ENCODE results near the gene EMC9. TPM values are rescaled to one million over a fixed set of nuclear protein-coding genes. Genes with fewer than 3 reads are reported as not detected.

Gene EMC9
- total and polyA plus RNA-seq, 10 of the 15 experiments (the other 5 are each of a cell fraction or from before 2014, with no cell fraction given) = 15.3 to 60.5 (median 30.3) TPM

DNA sequence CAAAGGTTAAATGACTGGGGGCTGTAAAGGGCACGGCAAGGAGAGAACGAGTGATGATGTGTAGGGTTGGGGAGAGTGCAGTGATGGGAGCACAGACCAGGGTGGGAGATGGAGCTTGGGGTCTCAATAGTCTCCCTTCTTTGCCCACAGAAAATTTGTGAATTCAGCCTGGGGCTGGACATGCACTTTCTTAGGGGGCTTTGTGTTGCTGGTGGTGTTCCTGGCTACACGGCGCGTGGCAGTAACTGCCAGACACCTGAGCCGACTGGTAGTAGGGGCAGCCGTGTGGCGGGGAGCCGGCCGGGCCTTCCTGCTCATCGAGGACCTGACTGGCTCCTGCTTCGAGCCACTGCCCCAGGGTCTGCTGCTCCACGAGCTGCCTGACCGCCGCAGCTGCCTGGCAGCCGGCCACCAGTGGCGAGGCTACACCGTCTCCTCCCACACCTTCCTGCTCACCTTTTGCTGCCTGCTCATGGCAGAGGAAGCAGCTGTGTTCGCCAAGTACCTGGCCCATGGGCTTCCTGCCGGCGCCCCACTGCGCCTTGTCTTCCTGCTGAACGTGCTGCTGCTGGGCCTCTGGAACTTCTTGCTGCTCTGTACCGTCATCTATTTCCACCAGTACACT lies 9.2 kb downstream of the EMC9 start:
- H3K79me2 ChIP-seq (ENCODE audit: control insufficient read depth, insufficient read depth, low read length) = peaks cover 15% of the 10 kb centered on the region
- FAIRE-seq (no peak), ATAC-seq (no peak), DNase-seq (ENCODE audit: low read depth, low spot score) (no peak)
- H3K36me3 ChIP-seq (ENCODE audit: control insufficient read depth in 2 of 2, insufficient read depth in 2 of 2, low read length in 1 of 2) = no peaks in the 10 kb centered on the region; a peak in 1 of 4 replicates
- CTCF ChIA-PET = interaction anchor here (1.6 kb wide), 1 partner anchor 41 kb away, joined by 4 read pairs; no protein-coding TSS in a partner anchor
- POLR2A ChIA-PET = interaction anchor here (11.6 kb wide), 1 partner anchor 11 kb away, joined by 276 read pairs; the partner anchor contains the start of genes DCAF11 and NRL
- H3K4me3 ChIP-seq = no peak overlapping the region
- H3K27ac ChIP-seq (ENCODE audit: control insufficient read depth, insufficient read depth) = no peak overlapping the region
- H3K4me1 ChIP-seq (ENCODE audit: control insufficient read depth, insufficient read depth, low read length) = peaks cover 28% of the 10 kb centered on the region
- H3K27me3 ChIP-seq (replicated peaks in 1 of 2; ENCODE audit: control insufficient read depth in 2 of 2, insufficient read depth in 2 of 2, low read length in 1 of 2) = no peaks in the 10 kb centered on the region
- RAD21 ChIA-PET (ENCODE audit: unreplicated experiment) = no interaction called here
- H3K9ac ChIP-seq (ENCODE audit: control insufficient read depth, insufficient read depth, low read length) = no peak overlapping the region
- no peak overlapping the region for H2AFZ ChIP-seq (ENCODE audit: control insufficient read depth, low read depth, low read length)
- BruUV-seq (replicated peaks) = no TSS peak
- H3K9me3 ChIP-seq (replicated peaks; ENCODE audit: control insufficient read depth, insufficient read depth, low read length) = no peaks in the 10 kb centered on the region
- TF ChIP-seq TCF12 (IDR thresholded peaks at IDR 0.05; ENCODE audit: low read depth, low read length) = 0 out of 2 replicates have a peak, but pooled peaks have one; percentile 29
- TF ChIP-seq, protein P1, sequence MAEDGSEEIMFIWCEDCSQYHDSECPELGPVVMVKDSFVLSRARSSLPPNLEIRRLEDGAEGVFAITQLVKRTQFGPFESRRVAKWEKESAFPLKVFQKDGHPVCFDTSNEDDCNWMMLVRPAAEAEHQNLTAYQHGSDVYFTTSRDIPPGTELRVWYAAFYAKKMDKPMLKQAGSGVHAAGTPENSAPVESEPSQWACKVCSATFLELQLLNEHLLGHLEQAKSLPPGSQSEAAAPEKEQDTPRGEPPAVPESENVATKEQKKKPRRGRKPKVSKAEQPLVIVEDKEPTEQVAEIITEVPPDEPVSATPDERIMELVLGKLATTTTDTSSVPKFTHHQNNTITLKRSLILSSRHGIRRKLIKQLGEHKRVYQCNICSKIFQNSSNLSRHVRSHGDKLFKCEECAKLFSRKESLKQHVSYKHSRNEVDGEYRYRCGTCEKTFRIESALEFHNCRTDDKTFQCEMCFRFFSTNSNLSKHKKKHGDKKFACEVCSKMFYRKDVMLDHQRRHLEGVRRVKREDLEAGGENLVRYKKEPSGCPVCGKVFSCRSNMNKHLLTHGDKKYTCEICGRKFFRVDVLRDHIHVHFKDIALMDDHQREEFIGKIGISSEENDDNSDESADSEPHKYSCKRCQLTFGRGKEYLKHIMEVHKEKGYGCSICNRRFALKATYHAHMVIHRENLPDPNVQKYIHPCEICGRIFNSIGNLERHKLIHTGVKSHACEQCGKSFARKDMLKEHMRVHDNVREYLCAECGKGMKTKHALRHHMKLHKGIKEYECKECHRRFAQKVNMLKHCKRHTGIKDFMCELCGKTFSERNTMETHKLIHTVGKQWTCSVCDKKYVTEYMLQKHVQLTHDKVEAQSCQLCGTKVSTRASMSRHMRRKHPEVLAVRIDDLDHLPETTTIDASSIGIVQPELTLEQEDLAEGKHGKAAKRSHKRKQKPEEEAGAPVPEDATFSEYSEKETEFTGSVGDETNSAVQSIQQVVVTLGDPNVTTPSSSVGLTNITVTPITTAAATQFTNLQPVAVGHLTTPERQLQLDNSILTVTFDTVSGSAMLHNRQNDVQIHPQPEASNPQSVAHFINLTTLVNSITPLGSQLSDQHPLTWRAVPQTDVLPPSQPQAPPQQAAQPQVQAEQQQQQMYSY (CRISPR knock-in tag; IDR thresholded peaks at IDR 0.05) = no peak
- in situ Hi-C loops (cut with MboI) = no loop called here
- no peaks in the 10 kb centered on the region for H4K20me1 ChIP-seq (ENCODE audit: control insufficient read depth, insufficient read depth)
- intact Hi-C loops (cut with micrococcal nuclease; ENCODE audit: unreplicated experiment) = no loop called here
- SMC1A ChIA-PET (ENCODE audit: uncharacterized antibody, unreplicated experiment) = interaction anchor here (0.9 kb wide), 2 partner anchors 9 to 18 kb away, joined by 3 to 4 read pairs; no protein-coding TSS in a partner anchor
- no peak overlapping the region; the same call in 1 of the 2 replicates for H3K4me2 ChIP-seq (ENCODE audit: control insufficient read depth, insufficient read depth)
- 46% methylated on average over 24 of the region's 24 CpGs for WGBS (ENCODE audit: insufficient coverage, insufficient replicate concordance, low lambda C conversion rate, missing lambda C conversion rate)
